Fibroblast of skin of right biceps (primary cell): ENCODE data around the gene SAMD14.

Source experiments
- DNase-seq: peaks from one replicate; pipeline ENCODE4 v3.0.0-alpha.2; 2013

The SAMD14 gene

GRCh38 chr17:50132104-50132794, 2.3 kb upstream of the SAMD14 start:
- DNase-seq: no peak

- DNase-seq: no peak
These were observed 772 bp upstream of the SAMD14 start for GRCh38 chr17:50130559-50131305.

DNA sequence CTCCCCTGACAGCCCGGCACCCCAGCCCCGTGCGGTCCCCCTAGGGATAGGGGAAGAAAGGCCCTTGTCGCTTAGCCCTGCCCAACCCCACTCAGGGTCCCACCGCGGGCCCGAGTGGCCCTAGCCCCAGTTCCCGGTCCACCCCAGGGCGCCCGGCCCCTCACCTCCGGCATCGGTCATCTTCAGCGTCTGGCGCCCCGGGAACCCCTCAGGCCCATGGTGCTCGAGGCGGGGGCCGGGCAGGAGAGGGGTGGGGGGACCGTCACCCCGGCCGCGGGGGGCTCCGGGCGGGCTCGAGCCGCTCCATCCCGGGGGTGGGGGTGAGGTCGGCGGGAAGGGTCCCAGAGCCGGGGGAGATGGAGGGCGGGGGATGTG, 620 bp downstream of the SAMD14 start:
- no peak for DNase-seq

- DNase-seq: peak; percentile 38
These were observed 1.3 kb downstream of the SAMD14 start for GRCh38 chr17:50128441-50129352.

- DNase-seq: no peak
These were observed 2.1 kb downstream of the SAMD14 start for GRCh38 chr17:50127697-50128361.

DNA sequence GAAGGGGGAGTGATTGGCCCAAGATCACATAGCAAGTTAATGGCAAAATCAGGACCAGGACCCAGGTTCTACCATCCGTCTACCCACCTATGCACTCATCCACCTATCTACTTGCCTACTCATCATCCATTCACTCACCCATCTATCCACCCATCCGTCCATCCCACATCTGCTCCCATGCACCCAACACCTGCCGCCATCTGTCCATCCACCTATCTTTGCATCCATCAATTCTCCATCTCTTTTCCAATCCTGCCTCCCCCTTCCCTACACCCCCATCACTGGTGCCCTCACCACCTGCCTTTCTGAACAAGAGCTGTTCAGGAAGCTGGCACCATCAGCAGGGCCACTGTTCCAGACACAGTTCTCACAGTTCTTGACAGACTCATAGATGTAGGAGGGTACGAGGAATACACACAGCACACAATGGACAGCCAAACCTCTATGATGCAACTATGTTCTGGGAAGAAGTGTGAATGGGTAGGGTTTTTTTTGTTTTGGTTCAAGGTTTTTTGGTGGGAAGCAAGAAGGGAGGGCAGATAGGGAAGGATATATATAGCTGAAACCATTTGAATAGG, 4.5 kb downstream of the SAMD14 start:
- no peak for DNase-seq

GRCh38 chr17:50123649-50124349, 6.2 kb downstream of the SAMD14 start:
- peak; percentile 17 for DNase-seq

DNA sequence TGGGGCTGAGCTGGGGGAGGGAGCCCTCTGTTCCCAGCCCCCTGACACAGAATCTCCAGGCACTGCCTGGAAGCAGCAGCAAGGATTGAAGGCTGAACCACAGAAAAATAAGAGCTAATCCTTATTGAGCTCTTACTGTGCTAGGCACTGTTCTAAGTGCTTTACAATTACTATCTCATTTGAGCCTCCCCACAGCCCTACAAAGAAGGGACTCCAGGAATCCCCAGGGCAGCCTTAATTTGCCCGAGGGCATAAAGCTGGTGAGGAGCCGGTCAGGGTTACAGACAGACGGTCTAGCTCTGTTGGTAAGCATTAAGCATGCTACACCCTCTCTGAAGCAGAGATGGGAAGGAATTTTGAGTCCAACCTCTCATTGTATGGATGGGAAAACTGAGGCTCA, 7.0 kb downstream of the SAMD14 start:
- no peak for DNase-seq

DNA sequence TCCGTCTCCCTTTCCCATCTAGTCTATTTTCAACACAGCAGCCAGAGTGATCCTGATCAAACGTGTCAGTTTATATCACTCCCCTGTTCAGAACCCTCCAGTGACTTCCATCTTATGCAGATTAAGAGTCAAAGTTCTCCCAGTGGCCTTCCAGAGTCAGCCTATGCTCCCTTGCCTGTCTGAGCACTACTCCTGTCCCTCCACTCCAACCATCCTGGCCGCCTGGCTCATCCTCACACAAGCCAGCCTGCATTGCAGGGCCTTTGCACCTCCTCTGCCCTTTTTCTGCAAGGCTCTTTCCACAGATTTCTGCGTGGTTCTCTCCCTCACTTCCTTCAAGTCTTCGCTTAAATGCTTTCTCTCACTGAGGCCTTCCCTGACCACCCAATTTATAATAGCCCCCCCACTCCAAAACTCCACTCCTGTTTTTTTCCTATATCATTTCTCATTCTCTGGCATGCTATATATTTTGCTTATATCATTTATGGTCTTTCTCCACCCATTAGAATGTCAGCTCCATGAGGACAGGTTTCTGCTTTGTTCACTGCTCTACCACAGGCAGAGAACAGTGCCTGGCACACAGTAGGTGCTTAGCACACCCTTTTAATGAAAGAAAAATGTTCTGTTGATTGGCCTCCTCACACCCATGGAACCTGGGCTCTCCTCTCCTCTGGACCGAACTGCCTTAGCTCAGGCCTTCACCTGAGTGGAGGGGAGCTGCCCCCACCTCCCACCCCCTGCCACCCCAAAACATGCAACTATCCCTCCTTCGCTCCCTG, 9.3 kb downstream of the SAMD14 start:
- no peak for DNase-seq

DNA sequence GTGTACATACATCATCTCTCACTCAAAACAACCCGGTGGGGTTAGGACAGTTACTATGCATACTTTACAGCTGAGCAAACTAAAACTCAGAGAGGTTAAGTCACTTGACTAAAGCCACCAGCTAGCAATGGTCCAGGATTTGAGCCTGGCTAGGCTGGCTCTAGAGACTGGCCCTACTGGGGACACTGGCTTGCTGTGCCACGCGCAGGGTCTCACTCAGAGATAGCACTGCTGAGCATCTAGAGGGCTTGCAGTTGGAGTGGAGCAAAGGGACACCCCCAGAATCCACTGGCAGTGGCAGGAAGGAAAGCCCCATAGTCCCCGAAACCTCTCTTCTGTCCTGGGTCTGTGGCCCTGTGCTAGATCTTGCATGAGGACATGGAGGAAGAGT, 11.1 kb downstream of the SAMD14 start:
- no peak for DNase-seq

DNA sequence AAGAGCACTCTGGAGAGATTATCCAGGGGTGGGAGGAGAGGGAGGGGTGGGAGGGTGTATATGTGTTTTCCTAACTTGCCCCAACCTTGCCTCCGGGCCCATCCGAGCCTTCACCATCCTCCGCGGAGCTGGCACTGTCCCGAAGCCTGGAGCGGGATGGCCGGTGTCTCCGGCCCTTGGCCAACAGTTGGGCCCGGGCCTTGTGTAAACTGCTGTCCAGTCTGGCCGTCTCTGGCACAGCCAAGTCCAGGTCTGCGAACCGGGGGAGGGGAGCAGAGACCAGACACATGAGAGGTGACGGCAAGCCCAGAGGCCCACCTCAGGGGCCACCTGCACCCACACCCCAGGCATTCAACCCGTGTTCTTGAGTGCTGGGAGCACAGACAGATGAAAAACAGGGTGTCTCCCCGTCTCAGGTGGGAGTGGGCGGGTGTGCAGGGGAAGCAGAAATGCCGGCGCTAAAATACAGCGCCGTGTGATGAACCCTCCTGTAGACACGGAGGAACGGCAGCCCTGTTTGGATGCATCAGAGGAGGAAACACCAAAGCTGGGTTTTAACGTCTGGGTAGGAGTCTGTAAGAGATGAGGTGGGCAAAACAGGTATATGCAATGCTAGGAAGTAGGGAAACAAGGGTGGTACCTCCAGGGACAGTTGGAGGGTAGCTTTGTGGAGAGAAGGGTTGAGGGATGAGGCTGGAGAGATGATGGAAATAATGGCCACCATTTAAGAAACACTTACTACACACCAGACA, 11.7 kb downstream of the SAMD14 start:
- no peak for DNase-seq

DNA sequence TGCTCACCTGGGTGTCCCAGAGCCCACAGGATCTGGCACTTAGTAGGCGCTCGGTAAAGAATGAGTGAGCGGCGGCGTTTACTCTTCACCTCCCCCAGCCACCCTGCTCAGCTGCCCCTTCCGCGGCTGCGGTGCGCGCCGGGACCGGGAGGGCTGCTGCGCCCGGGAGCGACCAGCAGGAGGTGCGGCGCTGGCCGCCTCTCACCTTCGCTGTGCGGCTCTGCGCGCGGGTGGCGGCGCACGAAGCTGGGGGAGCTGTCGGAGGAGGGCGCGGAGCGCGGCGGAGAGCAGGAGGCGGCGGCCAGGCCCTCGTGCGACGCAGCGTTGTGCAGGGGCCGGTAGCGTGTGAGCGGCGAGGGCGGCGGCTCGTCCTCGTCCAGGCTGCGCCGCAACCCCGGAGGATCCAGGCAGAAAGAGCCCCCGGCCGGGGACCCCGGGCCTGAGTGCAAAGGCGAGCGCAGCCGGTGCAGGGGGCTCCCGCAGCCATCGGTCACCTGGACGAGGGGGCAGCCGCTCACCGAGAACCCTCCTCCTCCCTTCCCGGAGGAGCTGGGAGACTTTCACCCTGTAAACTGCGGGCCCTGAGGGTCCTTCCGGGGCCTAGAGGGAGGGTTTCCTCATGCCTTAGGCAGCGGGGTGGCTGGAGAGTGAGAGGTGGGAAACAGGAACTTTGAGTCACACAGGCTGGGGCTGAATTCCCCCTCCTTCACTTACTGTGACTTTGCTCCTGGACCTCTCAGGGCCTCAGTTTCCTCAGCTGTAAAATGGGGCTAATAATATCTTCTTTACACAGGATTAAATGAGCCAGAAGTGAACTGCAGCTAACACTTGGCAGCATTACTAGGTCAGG, 12.5 kb downstream of the SAMD14 start:
- peak; percentile 63 for DNase-seq

- DNase-seq: no peak
These were observed 14.2 kb downstream of the SAMD14 start for GRCh38 chr17:50115756-50116155.

- DNase-seq: peak; percentile 60
These were observed 15.1 kb downstream of the SAMD14 start for GRCh38 chr17:50114849-50115357.

- no peak for DNase-seq
These were observed 15.6 kb downstream of the SAMD14 start for GRCh38 chr17:50114401-50114800.

DNA sequence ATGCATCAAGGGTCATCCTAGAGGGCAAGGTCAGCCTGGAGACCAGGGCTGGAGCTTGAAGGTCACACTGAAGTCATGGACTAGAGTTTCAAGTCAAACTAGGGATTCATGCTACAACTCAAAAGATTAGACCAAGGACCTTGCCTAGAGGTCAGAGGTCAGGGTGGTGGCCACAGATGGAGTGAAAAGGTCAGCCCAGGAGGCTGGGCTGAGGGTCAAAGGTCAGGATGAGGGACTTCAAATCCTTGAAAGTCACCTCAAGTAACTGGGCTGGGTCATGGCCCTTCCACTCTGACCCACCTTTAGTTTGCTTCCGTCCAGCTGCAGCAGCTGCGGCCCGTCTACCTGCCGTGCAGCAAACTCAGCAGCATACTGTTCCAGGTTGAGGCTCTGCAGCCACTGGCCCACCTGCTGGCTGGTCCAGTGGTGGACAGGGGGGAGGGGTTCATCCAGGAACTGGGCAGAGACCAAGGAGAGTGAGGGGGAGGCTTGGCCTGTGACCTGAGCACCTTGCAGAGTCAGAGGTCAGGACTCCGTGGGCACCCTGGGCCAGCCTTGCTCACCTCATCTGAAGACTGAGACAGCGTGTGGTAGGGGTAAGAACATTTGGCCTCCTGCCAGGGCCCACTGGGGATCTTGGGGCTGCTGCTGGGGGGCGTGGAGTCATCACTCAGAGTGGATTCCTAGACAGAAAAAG, 16.2 kb downstream of the SAMD14 start:
- no peak for DNase-seq

GRCh38 chr17:50112694-50113093, 17.3 kb downstream of the SAMD14 start:
- DNase-seq: no peak
